ENCODE results near the gene CDC6. TPM values are rescaled to one million over a fixed set of nuclear protein-coding genes. Genes with fewer than 3 reads are reported as not detected.

The CDC6 gene
- total RNA-seq, 1 donor from 2014 or later: 16.4 TPM

DNA sequence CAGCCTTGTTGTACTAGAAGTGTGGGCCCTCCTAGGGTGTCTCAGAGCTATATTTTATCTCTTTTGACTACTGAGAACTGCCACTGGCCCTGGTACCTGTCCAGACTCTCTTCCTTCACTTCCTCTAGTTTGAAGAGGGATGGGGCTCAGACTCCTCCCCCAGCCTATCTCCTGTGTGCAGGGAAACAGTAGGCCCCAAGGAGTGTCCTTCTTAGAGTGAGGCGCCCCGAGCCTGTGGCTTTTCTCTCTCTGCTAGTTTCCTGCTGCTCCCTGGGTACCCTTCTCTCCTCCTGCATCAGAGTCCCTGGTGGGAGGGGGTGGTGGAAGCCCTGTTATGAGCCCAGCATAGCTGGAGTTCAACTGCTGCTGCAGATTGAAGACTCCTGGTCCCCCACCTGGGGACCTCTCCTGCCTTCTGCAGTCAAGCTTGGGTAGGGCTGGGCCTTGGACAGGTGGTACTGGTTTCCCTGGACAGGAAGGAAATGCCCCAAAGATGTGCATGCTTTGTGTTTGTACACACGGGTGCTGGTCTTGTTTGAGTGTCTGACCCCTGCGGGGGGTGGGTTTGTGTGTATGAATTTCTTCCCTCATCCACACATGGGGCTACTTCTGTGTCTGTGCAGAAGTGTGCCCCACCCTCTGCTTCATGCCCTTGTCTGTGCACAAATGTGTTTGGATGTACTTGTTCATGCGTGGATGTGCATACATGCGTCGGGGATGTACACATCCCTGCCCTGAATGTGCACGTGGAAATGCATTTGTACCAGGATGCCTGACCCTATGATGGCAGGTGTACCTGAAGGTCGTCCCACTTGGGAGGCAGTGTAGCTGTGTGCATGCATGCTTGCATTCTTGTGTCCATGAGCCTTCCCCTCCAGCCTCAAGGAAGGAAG is 28.2 kb downstream of the CDC6 start:
- TF ChIP-seq, protein P1, sequence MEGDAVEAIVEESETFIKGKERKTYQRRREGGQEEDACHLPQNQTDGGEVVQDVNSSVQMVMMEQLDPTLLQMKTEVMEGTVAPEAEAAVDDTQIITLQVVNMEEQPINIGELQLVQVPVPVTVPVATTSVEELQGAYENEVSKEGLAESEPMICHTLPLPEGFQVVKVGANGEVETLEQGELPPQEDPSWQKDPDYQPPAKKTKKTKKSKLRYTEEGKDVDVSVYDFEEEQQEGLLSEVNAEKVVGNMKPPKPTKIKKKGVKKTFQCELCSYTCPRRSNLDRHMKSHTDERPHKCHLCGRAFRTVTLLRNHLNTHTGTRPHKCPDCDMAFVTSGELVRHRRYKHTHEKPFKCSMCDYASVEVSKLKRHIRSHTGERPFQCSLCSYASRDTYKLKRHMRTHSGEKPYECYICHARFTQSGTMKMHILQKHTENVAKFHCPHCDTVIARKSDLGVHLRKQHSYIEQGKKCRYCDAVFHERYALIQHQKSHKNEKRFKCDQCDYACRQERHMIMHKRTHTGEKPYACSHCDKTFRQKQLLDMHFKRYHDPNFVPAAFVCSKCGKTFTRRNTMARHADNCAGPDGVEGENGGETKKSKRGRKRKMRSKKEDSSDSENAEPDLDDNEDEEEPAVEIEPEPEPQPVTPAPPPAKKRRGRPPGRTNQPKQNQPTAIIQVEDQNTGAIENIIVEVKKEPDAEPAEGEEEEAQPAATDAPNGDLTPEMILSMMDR (IDR thresholded peaks at IDR 0.05; ENCODE audit: unreplicated experiment): no peak
- Mint-ChIP-seq H3K27me3 (ENCODE audit: low read depth) (no peaks in the 10 kb centered on the region), H3K27ac (peak overlapping the region; percentile 97), H3K36me3 (no peaks in the 10 kb centered on the region), H3K9me3 (no peaks in the 10 kb centered on the region), H3K4me1 (peaks cover 85% of the 10 kb centered on the region), H3K4me3 (peak overlapping the region; percentile 92)
- no peak for DNase-seq (ENCODE audit: low spot score in 2 of 2, unreplicated experiment in 2 of 2)

DNA sequence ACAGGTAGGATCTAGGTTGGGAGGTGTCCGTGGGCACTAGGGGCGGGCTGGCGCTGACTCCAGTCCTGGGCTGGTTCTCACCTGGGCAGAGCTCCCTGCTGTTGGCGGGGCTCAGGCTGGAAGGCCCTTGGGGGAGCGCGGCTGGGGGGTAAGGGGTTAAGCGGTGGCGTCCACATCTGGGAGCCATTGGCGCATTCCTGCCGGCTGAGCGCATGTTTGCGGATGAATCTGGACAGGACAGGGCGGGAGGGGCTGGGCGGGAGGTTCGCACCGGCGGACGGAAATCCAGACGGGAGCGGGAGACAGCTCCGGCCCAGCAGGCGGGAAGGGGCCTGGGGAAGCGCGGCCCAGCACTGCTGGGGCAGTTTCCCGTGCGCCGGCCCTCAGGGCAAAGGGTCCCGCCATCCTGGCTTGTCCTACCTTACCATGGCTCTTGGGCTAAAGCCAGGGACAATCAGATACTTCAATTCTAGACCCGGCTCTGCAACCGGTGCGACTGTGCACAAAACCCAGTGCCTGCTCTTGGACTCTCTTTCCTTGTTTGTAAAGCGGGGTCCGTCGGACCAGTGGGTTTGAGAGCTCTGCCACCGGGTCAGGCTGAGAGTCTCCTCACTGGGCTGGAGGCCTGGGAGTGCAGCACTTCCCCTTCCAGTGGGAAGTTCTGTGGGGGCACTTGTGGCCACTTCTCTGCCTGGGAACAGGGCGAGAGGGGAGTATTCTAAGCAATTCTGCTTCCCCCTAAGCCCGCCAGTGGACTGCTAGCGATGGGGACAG is 29.1 kb downstream of the CDC6 start:
- no peaks in the 10 kb centered on the region for H3K36me3 Mint-ChIP-seq
- no peaks in the 10 kb centered on the region for H3K27me3 Mint-ChIP-seq (ENCODE audit: low read depth)
- no peaks in the 10 kb centered on the region for H3K9me3 Mint-ChIP-seq
- DNase-seq (ENCODE audit: low spot score in 2 of 2, unreplicated experiment in 2 of 2): peak; percentile 54 to 74
- TF ChIP-seq, protein P1 (IDR thresholded peaks at IDR 0.05; ENCODE audit: unreplicated experiment): no peak
- H3K4me3 Mint-ChIP-seq: peak overlapping the region; percentile 92
- H3K27ac Mint-ChIP-seq: peak overlapping the region; percentile 97
- H3K4me1 Mint-ChIP-seq: peaks cover 85% of the 10 kb centered on the region

DNA sequence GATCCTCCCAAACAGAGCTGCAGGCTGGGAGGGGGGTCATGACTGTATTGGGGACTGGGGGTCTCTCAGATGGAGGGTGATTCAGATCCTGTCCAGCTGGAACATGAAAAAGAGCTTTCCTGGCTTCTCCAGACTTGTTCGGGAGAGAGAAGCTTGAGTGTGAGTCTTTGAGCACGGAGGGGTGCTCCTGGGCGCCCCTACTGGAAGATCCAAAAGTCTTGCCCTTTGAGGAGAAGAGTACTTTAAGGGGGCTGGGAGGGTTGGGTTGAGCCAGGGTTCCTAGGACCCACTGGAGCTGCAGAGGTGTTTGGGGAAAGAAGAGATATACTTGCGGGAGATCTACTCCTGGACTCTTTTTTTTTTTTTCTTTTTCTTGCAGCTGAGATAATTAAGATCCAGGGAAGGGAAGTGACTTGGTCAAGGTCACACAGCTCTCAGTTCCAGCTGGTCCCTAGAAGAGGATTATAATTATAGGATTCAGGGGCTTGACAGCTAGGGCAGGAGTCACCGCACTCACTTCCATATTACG is 29.7 kb downstream of the CDC6 start:
- DNase-seq (ENCODE audit: low spot score in 2 of 2, unreplicated experiment in 2 of 2): no peak
- Mint-ChIP-seq H3K4me3 (peak overlapping the region; percentile 92), H3K4me1 (peaks cover 85% of the 10 kb centered on the region), H3K27ac (peak overlapping the region; percentile 96), H3K27me3 (ENCODE audit: low read depth) (no peaks in the 10 kb centered on the region), H3K36me3 (no peaks in the 10 kb centered on the region), H3K9me3 (no peaks in the 10 kb centered on the region)
- TF ChIP-seq, protein P1 (IDR thresholded peaks at IDR 0.05; ENCODE audit: unreplicated experiment): peak; percentile 34

DNA sequence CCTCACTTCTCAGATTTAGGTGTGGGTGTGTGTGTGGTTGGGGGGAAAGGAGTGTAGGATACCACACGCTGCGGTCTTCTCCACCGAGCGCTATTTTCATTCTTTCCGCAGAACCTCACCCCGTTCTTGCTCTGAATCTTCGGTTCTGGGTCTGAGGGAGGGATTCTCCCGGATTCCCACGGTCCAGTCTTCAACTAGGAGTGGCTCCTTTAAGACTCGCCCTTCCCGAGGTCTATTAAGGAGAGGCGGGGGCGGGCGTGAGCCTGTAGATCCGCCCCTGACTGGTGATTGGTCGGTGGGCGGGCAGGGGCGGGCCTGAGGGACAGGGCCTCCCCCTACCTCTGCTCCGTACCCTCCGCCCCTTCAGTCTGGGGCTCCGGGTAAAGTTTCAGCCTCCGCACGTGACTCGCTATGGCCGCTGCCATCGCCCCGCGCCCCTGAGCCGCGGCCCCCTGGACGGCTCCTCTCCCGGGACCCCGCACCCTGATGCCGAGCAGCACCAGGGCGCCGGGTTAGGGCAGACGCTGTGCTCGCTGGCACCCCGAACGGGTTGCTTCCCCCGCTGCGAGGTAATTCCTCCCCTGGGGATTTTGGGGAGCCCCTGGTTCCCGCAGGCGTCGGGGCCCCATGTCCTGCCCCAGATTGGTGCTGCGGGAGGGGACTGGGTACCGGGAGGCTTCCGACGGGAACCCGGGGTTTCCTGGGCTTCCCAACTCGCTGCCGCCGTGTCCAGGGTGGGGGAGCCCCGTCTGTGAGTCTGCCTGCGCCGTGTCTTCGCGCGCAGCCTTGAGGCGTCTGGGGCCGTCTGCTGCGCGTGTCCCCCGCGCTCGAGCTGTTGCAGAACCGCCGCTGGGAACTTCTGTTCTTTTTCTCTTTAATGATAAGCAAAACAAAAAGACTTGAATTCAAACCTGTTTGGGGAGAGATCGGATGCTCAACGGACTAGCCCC is 30.5 kb downstream of the CDC6 start:
- peak; percentile 88 to 92 for DNase-seq (ENCODE audit: low spot score in 2 of 2, unreplicated experiment in 2 of 2)
- H3K4me1 Mint-ChIP-seq: peaks cover 89% of the 10 kb centered on the region
- no peaks in the 10 kb centered on the region for H3K36me3 Mint-ChIP-seq
- peak overlapping the region; percentile 92 for H3K4me3 Mint-ChIP-seq
- TF ChIP-seq, protein P1 (IDR thresholded peaks at IDR 0.05; ENCODE audit: unreplicated experiment): no peak
- no peaks in the 10 kb centered on the region for H3K27me3 Mint-ChIP-seq (ENCODE audit: low read depth)
- H3K27ac Mint-ChIP-seq: peak overlapping the region; percentile 96
- H3K9me3 Mint-ChIP-seq: no peaks in the 10 kb centered on the region

Measured in mesothelial cell of epicardium (in vitro differentiated cells).